GM12872 (cell line): ENCODE data around the gene CDK14.

Source experiments
- CTCF ChIP-seq: IDR thresholded peaks from 3 replicates; pipeline ENCODE4 v1.5.1; 2011; ENCODE audit warnings: low read depth, mild to moderate bottlenecking, low read length, moderate library complexity; ENCODE audit not compliant: insufficient read depth

CDK14 gene

GRCh38 chr7:90777465-90777864 is 181.3 kb downstream of the CDK14 start:
- TF ChIP-seq CTCF, result no peak

- no peak for TF ChIP-seq CTCF
Observed at GRCh38 chr7:90777886-90778285, 181.8 kb downstream of the CDK14 start.

DNA sequence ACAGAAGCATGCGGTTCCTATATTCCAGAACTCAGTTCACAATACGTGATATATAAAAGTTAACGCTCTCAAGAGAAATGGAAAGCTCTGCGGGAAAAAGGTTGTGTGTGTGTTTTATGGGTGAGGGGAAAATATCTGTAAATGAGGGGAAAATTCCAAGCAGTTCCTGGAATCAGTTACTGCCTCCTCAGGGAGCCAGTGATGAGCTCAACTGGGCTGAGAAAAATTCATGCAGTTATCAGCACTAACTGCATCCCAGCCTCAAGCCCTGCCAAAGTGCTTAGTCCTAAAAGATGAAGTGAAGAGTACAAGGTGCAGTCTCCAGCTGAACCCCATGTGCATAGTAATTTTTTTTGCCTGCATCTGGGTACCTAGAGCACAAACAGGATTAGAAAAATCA is 191.9 kb downstream of the CDK14 start:
- TF ChIP-seq CTCF, result no peak

- no peak for TF ChIP-seq CTCF
Observed at GRCh38 chr7:90789736-90790306, 193.7 kb downstream of the CDK14 start.

GRCh38 chr7:90791596-90791995 is 195.5 kb downstream of the CDK14 start:
- TF ChIP-seq CTCF, result no peak

GRCh38 chr7:90792301-90792700 is 196.2 kb downstream of the CDK14 start:
- no peak for TF ChIP-seq CTCF

- no peak for TF ChIP-seq CTCF
Observed at GRCh38 chr7:90797596-90797995, 201.5 kb downstream of the CDK14 start.

- TF ChIP-seq CTCF, result no peak
Observed at GRCh38 chr7:90804370-90804769, 208.2 kb downstream of the CDK14 start.
